Activated naive CD8-positive, alpha-beta T cell treated with anti-CD3 and anti-CD28 coated beads, Interleukin-2, amount 50 U/mL, for 16 hours (primary cell): Measurements from ENCODE around the gene SH3BP5L.

Experiments
- DNase-seq: peaks from one replicate; pipeline ENCODE4 v3.0.0-alpha.2; 2020; ENCODE audit warnings: low read depth, low spot score

SH3BP5L gene

GRCh38 chr1:248825909-248826760, at the start of gene SH3BP5L:
Gene SH3BP5L (minus strand): TSS chr1:248825915. CDS start chr1:248824935, 980 bp downstream.
- peak; percentile 82 for DNase-seq

- peak; percentile 62 for DNase-seq
Observed at GRCh38 chr1:248873993-248874533, 48.3 kb upstream of the SH3BP5L start.

GRCh38 chr1:248873409-248873992, 47.8 kb upstream of the SH3BP5L start:
- peak; percentile 92 for DNase-seq

- DNase-seq, result peak; percentile 32
Observed at GRCh38 chr1:248872752-248873408, 47.2 kb upstream of the SH3BP5L start.

GRCh38 chr1:248871837-248872401, 46.2 kb upstream of the SH3BP5L start:
- no peak for DNase-seq

DNA sequence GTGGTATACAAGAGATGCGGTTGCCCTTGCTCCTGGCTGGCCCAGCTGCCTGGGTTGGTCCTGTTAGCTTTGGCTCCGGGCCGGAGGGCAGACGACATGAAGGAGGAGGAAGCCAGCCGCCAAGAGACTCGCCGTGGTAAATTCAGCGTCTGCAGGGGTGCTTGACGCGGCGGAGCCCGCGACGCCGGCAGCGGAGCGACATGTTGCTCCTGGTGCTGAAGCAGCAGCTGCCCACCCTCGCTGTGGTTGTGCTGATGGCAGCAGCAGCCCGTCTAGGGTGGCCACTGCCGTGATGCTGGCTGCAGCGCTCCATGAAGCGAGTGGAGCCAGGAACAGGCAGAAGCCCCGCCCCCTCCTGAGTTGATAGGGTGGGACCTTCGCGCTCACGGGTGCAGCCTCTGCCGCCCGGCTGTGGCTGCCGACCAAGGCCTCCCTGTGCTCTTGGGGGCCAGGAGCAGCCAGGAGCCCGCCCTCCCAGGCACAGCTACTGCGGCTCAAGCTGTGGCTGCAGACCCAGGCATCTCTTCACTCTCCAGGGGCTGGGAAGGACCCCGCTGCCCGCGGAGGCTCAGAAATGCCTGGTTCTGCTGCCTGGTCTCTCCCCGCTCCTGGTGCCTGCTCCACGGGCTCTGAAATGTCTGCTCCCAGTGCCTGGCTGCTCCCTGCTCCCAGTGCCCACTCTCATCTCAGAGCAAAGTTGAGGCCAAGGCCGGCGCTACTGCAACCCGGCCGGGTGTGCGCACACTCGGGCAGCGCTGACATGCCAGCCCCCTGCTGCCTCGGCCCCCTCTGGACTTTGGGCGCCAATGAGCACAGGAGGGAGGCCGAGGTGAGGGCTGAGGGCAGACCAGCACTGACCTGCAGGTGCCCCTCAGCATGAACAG, 37.5 kb upstream of the SH3BP5L start:
- DNase-seq, result peak; percentile 61

GRCh38 chr1:248862695-248862997, 36.9 kb upstream of the SH3BP5L start:
- DNase-seq, result no peak

DNA sequence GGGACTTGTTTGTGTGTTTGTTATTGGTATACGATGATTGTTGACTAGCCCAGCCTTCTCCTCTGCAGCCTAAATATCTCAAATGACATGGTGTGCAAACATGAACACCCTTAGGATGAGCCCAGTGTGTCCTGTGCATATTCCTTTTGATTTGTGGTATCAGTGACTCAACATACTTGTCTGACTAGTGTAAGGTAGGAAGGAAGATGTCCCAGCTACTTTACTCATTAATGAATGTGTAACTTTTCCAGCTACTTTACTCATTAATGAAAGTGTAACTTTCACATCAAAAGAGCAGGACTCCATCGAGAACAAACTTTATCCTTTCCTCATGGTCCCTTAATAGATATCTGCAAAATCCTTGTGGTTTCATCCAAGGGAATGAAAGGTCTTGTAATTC, 35.9 kb upstream of the SH3BP5L start:
- no peak for DNase-seq

DNA sequence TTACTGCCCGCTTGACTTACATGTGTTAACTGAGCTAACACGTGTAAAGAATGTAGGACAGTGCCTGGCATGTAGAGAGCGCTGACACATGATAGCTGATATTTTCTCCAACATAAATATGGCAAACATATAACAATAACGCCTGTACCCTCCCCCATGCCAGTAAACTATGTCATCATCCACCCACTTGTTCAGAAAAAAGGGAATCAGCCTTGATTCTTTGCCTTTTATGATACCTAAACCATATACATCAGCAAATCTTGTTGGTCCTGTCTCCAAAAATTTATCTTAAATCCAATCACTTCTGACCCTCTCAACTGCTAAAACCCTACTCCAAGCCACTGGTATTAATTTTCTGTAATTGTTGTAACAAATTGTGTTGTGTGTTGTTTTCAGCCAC, 34.3 kb upstream of the SH3BP5L start:
- no peak for DNase-seq

DNA sequence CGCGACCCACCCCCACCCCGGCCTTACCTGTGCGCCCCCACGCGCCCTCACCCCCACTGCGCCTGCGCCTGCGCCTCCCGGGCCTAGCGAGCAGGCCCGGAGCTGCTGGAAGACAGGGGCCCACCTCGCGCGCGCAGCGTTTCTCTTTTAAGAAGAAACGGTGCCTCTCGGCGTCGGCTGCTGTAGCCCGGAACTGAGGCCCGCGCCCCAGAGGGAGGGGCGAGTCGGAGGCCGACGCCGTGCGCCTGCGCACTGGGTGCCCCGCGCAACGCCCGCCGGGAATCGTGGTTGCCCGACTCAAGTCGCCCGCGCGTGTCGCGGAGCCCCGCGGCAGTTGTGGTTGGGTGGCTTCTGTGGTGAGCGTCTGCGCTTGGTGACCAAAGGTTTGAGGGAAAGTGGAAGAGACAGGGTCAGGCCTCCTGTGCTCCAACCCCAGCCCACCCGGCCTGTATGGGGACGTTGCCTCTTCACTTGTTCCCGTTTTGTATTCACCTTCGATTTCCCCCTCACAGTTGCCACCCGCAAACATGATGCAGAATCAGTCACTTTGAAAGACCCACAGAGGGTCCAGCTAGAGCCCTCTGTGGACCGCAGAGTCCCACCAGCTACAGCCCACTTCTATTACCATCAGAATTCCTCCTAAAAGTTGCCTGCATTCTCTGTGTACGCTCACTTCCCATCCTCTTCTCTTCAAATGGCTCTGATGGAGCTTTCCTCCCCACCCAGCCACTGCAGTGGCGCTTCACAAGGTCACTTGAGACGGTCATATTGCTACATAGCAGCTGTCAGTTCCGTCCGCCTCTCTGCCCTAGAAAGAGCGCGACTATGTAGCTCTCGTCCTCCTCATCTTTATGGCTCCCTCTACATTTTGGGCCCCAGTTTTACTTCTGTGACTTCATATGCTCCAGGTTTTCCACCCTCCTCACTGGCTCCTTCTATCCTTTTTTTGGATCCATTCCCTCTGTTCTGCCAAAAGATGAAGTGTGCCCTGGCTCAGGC, 33.5 kb upstream of the SH3BP5L start, which contains the start of gene ZNF692:
TSS of gene ZNF692 (minus strand) at position 195 of the 999 bp plus-strand sequence. CDS start 776 bp downstream, outside the sequence.
- peak; percentile 93 for DNase-seq

- DNase-seq, result no peak
Observed at GRCh38 chr1:248858096-248858890, 32.6 kb upstream of the SH3BP5L start.

DNA sequence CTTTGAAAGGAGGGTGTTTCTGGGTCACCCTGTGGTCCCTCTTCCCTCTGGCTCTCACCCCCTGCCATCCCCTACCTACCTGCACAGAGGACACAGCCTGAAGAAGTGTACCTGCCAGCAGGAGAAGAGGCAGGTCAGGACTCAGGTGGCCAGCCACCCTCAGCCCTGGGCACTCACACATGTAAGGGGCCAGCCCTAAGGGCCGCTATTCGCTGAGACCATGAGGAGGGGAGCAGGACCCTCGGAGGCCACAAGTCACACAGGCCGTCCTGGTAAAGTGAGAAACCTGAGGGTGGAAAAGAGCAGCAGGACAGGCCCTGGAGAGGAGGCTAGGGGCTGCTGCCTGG, 32.0 kb upstream of the SH3BP5L start:
- DNase-seq, result no peak

DNA sequence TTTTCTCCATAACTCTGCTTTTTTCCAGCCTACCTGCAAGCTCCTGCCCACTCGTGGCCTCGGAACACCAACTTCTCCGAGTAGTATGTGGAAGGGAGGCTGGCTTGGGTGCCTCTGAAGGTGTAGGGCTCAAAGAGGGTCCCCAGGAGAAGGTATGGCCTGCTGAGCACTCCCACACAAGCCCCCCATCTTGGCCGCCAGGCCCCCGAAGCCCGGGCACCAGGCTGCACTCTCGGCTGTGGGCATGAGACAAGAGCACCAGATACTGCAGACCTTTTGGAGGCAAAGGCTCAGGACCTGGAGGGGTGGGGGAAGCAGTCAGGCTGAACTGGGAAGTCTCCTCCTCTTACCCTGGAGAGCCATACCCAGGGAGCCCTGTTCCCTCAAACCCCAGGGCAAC, 31.5 kb upstream of the SH3BP5L start:
- DNase-seq, result no peak

GRCh38 chr1:248856176-248856575, 30.5 kb upstream of the SH3BP5L start:
- no peak for DNase-seq

GRCh38 chr1:248855580-248855979, 29.9 kb upstream of the SH3BP5L start:
- no peak for DNase-seq

GRCh38 chr1:248853663-248854375, 28.1 kb upstream of the SH3BP5L start:
- DNase-seq, result no peak

DNA sequence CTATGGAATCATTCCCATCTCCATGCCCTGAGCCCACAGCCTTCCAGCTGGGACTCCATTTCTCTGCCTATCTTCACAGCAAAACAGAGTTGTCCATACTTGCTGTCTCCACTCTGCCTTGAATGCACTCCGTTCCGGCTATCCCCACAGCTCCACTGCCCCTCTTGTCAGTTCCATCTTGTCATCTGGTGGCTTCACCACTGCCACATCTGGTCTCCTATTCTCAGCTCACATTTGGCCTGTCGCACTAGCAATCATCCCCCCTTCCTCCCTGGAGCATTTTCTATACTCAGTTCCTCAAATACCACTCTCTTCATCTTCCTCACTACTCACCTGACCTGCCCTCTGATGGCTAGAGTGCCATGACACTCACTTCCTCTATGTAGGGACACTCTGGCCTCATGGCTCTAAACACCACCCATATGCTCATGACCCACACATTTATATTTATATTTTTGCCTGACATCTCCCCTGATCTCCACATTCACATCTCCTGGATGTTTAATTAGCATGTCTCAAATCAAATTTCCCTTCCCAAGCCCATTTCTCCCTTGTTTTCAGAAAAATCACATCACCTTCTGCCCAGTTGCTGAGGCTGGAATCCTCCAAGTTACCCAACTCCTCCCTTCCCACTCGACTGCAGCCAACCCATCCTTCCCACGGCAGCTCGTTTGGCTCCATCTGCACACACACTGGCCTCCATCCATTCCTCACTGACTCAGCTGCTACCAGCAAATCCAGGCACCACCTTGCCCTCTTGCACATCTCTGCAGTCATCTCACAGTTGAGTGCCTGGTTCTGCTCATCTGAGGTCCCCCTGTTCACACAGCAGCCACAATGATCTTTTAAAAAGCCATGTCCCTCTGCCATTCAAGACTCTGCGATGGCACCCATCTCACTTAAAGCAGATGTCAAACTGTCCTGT, 27.0 kb upstream of the SH3BP5L start:
- no peak for DNase-seq
